ENCODE measurements around the gene MGRN1. TPM values are rescaled to one million over a fixed set of nuclear protein-coding genes. Genes with fewer than 3 reads are reported as not detected.

MGRN1 gene
- total and polyA plus RNA-seq, 4 donors = 15.4 to 77.7 (median 42.9) TPM

DNA sequence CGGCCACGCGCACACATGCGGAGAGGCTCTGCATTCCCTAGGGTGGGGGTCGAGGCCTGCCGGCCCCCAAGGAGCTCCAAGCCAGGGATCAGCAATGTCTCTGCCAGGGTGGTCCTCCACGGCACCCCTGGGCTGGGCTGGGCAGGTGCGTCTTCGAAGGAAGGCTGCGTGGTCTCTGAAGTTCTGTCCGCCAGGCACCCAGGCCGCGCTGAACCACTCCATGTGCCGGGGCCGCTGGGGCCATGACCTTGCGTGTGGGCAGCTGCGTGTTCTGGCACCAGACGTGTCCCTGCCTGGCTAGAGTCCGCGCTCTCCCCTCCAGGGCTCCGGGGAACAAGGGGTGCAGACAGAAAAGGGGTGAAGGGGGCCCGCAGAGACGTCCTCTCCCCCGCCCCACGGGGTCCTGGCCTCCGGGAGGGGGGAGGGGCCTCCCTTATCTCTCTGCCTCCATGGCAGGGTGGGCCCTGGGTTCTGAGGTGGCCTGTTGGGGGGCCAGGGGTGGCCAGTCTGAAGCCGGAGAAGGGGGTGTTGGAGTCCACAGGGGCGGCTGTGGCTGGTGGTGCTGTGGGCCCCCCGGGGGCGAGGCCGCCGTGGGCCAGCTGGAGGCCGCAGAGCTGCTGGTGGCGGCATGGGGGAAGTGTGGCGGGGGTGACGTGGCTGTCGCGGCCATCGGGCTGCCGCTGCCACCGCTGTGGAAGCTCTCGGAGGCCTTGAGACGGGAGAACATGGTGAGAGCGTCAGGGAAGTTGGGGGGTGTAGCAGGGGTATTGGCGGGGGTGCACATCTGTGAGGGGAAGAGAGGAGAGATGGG is 15.2 kb upstream of the MGRN1 start:
- H3K4me3 ChIP-seq (ENCODE audit: low read length in 2 of 2) = no peak overlapping the region
- ATAC-seq (ENCODE audit: low FRiP score) (no peak), DNase-seq (no peak)
- H3K9me3 ChIP-seq (ENCODE audit: control insufficient read depth, low read length) = no peaks in the 10 kb centered on the region
- no peaks in the 10 kb centered on the region for H3K4me1 ChIP-seq (ENCODE audit: control insufficient read depth in 1 of 2, insufficient read depth in 2 of 2, low read length in 2 of 2)
- H3K36me3 ChIP-seq (ENCODE audit: control insufficient read depth in 1 of 2, insufficient read depth in 2 of 2, low read length in 1 of 2) = peaks cover 0 to 1% of the 10 kb centered on the region in 2 donors
- H3K27me3 ChIP-seq (ENCODE audit: control insufficient read depth in 1 of 2, insufficient read depth in 2 of 2, low read length in 1 of 2) = no peaks in the 10 kb centered on the region
- intact Hi-C loops (cut with DNase I) = loop anchor here in 1 of 2 donors (5.0 to 10.0 kb wide), 2 partner anchors 83 to 105 kb away; partner anchors contain the start of gene NUDT16L1
- no peak overlapping the region for H3K27ac ChIP-seq (ENCODE audit: low read depth in 1 of 2, low read length in 2 of 2)
- 86 to 87% methylated on average over 41 to 45 of the region's 45 CpGs for WGBS, 2 donors

DNA sequence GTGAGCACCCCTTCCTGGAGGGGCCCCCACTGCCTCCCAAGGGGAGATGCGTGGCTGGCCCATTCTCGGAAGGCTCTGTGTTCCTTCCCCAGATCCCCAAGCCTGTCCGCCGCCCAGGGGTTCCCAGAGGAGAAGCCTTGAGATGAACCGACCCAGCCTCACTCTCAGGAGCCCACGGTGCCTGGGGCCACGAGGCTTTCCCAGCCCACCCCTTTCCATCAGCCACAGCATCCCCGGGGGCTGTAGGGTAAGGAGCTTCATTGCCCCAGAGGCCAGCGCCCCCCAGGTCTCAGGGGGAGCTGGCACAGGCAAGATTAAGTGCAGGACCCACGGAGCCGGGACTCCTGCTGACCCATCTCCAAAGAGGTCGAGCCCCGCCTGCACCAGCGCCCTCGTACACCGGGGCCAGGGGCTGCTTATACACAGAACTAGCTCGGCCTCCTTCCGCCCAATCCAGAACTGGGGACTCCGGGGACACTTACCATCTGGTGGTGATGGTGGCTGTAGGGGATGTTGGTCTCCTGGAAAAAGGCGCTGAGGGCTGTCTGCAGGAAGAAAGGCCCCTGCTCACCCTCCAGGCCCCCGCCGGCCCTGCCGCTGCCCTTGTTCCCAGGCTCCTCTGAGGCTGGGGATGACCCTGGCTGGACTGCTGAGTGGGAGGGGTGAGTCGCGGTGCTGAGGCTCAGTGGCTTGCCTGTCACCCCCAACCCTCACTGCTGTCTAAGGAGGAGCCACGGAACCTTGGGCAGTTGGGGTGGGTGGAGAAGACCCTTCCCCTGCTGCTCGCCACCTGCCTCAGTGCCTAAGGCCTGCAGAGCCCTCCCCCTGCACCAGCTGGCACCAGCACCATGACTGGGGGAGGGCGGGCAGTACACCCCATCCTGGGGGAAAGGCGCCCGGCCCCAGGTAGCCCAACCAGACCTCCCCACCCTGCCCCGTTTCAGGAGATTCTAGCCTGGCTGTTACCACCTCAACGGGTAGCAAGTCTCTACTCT is 14.3 kb upstream of the MGRN1 start:
- WGBS, 2 donors = 85 to 86% methylated on average over 30 to 32 of the region's 32 CpGs

DNA sequence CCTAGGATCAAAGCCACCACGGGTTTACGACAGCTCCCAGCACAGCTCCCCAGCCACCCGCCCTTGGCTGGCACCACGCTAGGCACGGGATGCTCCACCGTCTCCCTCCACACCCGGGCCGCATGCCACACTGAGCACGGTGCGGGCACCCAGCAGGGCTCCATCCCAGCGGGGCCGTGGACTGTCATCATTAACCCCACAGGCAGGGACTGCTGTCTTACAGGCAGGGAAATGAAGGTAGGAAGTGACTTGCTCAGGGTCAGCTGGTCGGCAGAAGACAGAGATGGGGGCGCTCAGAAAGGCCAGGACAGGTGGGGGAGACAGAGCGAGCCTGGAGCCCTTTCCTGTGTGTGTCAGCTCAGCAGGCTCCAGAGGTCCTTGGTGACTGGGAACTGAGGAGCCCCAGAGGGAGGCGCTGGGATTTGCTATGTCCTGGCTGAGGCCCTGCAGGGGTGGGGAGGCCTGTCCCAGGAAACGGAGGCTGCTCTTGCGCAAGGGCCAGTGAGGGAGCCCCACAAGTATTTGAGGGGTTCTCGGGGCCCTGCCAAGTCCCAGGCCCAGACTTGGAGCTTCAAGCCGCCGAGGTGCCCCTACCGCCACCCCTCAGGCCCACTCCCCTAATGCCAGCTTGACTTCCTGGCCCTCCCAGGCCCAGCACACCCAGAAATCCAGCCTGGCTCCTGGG is 13.1 kb upstream of the MGRN1 start:
- no peaks in the 10 kb centered on the region for H3K4me1 ChIP-seq (ENCODE audit: control insufficient read depth in 1 of 2, insufficient read depth in 2 of 2, low read length in 2 of 2)
- H3K27me3 ChIP-seq (ENCODE audit: control insufficient read depth in 1 of 2, insufficient read depth in 2 of 2, low read length in 1 of 2) = no peaks in the 10 kb centered on the region
- no peak overlapping the region for H3K4me3 ChIP-seq (ENCODE audit: low read length in 2 of 2)
- DNase-seq = peak in 1 of 2 donors; percentile 75
- H3K9me3 ChIP-seq (ENCODE audit: control insufficient read depth, low read length) = no peaks in the 10 kb centered on the region
- no peak overlapping the region for H3K27ac ChIP-seq (ENCODE audit: low read depth in 1 of 2, low read length in 2 of 2)
- intact Hi-C loops (cut with DNase I) = loop anchor here in 1 of 2 donors (5.0 to 10.0 kb wide), 2 partner anchors 81 to 107 kb away; partner anchors contain the start of gene NUDT16L1
- 86 to 87% methylated on average over 22 of the region's 22 CpGs for WGBS, 2 donors
- no peak for ATAC-seq (ENCODE audit: low FRiP score)
- peaks cover 0 to 1% of the 10 kb centered on the region in 2 donors for H3K36me3 ChIP-seq (ENCODE audit: control insufficient read depth in 1 of 2, insufficient read depth in 2 of 2, low read length in 1 of 2)

More for the DNA sequence above, 14.3 kb upstream of the MGRN1 start:
- Histone ChIP-seq H3K27ac (ENCODE audit: low read depth in 1 of 2, low read length in 2 of 2) (no peak overlapping the region), H3K36me3 (ENCODE audit: control insufficient read depth in 1 of 2, insufficient read depth in 2 of 2, low read length in 1 of 2) (peaks cover 0 to 1% of the 10 kb centered on the region in 2 donors), H3K9me3 (ENCODE audit: control insufficient read depth, low read length) (no peaks in the 10 kb centered on the region), H3K4me3 (ENCODE audit: low read length in 2 of 2) (no peak overlapping the region), H3K4me1 (ENCODE audit: control insufficient read depth in 1 of 2, insufficient read depth in 2 of 2, low read length in 2 of 2) (no peaks in the 10 kb centered on the region), H3K27me3 (ENCODE audit: control insufficient read depth in 1 of 2, insufficient read depth in 2 of 2, low read length in 1 of 2) (no peaks in the 10 kb centered on the region)
- no peak for DNase-seq
- intact Hi-C loops (cut with DNase I) = loop anchor here in 1 of 2 donors (5.0 to 10.0 kb wide), 2 partner anchors 82 to 106 kb away; partner anchors contain the start of gene NUDT16L1
- no peak for ATAC-seq (ENCODE audit: low FRiP score)

DNA sequence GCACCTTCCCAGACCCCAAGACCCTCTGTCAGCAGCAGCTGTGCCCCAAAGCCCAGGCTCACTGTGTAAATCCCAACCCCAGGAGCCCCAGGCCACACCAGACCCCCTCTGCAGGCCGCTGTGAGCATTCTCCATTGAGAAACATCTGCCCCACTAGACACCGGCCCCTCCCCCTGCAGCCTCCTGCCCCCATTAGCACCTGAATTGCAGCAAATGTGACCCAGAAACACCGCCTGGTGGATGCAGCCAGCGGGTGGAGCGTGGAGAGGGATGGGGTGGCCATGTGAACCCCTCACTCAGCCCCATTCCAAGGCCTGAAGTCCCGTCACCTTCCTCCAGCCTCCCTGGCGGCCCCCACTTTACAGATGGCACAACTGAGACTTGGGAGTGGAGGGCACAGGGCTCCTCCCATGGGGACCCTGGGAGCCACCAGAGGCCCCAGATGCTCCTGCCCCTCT is 12.1 kb upstream of the MGRN1 start:
- Histone ChIP-seq H3K4me3 (ENCODE audit: low read length in 2 of 2) (no peak overlapping the region), H3K27me3 (ENCODE audit: control insufficient read depth in 1 of 2, insufficient read depth in 2 of 2, low read length in 1 of 2) (no peaks in the 10 kb centered on the region), H3K36me3 (ENCODE audit: control insufficient read depth in 1 of 2, insufficient read depth in 2 of 2, low read length in 1 of 2) (peaks cover 0 to 1% of the 10 kb centered on the region in 2 donors), H3K4me1 (ENCODE audit: control insufficient read depth in 1 of 2, insufficient read depth in 2 of 2, low read length in 2 of 2) (no peaks in the 10 kb centered on the region), H3K9me3 (ENCODE audit: control insufficient read depth, low read length) (no peaks in the 10 kb centered on the region), H3K27ac (ENCODE audit: low read depth in 1 of 2, low read length in 2 of 2) (no peak overlapping the region)
- 92 to 94% methylated on average over 7 of the region's 7 CpGs for whole genome bisulfite sequencing, 2 donors
- peak in 1 of 2 donors; percentile 68 for DNase-seq
- intact Hi-C loops (cut with DNase I) = loop anchor here in 1 of 2 donors (5.0 to 10.0 kb wide), 2 partner anchors 80 to 108 kb away; partner anchors contain the start of gene NUDT16L1
- ATAC-seq (ENCODE audit: low FRiP score) = no peak

DNA sequence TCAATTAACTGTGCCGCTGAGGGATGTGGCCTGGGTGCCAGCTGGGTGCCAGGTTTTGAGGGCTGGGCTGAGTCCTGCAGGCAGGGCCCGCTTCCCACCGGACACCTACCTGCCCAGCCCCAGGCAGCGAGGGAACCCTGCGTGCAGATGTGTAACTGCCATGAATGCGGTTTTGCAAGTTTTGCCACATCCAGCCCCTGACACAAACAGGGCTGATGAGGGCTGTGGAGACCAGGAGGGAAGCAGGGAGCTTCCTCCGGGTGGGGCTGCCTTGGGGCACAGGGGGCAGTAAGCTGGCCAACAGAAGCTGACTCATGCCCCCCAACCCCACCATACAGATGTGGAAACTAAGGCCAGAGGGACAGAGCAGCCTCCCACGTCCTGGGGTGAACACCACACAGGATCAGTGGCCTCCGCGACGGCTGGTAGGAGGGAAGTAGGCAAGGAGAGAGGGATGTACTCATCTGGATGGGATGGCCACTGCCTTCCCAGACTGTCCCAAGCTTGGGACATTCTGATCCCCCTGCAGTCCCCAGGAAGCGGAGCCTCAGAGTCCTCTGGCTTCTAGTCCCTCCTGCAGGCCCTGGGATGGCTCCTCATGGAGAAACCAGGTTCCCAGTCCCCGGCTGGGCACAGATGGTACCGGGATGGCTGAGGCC is 11.5 kb upstream of the MGRN1 start:
- peak overlapping the region; percentile 88 to 91 for H3K4me3 ChIP-seq (ENCODE audit: low read length in 2 of 2)
- no peak for ATAC-seq (ENCODE audit: low FRiP score)
- DNase-seq = no peak
- no peaks in the 10 kb centered on the region for H3K4me1 ChIP-seq (ENCODE audit: control insufficient read depth in 1 of 2, insufficient read depth in 2 of 2, low read length in 2 of 2)
- WGBS, 2 donors = 47 to 53% methylated on average over 14 of the region's 14 CpGs
- H3K27ac ChIP-seq (ENCODE audit: low read depth in 1 of 2, low read length in 2 of 2) = no peak overlapping the region
- peaks cover 0 to 1% of the 10 kb centered on the region in 2 donors for H3K36me3 ChIP-seq (ENCODE audit: control insufficient read depth in 1 of 2, insufficient read depth in 2 of 2, low read length in 1 of 2)
- H3K27me3 ChIP-seq (ENCODE audit: control insufficient read depth in 1 of 2, insufficient read depth in 2 of 2, low read length in 1 of 2) = no peaks in the 10 kb centered on the region
- H3K9me3 ChIP-seq (ENCODE audit: control insufficient read depth, low read length) = no peaks in the 10 kb centered on the region
- intact Hi-C loops (cut with DNase I) = loop anchor here in 1 of 2 donors (5.0 to 10.0 kb wide), 2 partner anchors 79 to 108 kb away; partner anchors contain the start of gene NUDT16L1

DNA sequence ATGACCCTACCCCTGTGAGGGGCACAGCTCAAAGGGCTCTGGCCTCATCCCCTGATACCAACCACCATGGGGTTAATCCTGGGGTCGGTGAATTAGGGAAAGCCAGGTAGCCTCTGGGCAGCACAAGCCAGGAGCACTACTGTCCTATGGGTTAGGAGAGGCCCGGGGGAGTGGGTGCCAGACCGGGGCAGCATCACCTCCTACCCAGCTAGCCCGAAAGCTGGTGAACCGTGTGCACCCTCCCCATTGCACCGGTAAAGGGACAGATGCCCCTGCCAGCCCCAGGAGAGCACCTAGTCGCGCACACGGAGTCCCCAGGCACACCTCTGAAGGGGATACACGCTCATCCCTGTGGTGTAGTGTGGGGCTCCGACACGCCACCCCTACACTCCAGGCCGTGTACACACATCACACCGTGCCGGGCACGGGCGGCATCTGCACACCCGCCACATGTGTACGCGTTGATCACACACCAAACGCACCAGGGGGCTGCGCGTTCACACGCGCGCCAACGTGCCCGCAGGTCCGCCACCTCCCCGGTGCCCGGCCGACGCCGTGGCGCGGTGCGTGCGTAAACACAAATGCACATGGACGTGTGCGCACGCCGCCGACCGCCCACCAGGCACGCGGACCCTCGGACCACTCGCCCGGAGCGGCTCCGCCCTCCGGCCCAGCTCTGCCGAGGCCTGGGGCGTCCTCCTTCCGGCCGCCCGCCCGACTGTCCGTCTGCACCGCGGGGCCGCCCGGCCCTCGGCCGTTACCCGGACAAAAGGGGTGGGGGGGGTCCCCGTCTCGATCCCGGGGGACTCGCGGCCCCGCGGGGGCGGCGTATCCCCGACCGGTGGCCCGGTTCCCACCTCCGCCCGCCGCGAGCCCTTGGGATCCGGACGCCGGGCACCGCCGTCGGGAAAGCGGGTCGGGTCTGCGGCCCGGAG is 10.7 kb upstream of the MGRN1 start:
- ATAC-seq (ENCODE audit: low FRiP score) (no peak), DNase-seq (peak in 1 of 2 donors; percentile 79)
- Histone ChIP-seq H3K36me3 (ENCODE audit: control insufficient read depth in 1 of 2, insufficient read depth in 2 of 2, low read length in 1 of 2) (no peaks in the 10 kb centered on the region), H3K4me3 (ENCODE audit: low read length in 2 of 2) (peak overlapping the region; percentile 88 to 91), H3K27ac (ENCODE audit: low read depth in 1 of 2, low read length in 2 of 2) (peak overlapping the region in 1 of 2 donors; percentile 19), H3K9me3 (ENCODE audit: control insufficient read depth, low read length) (no peaks in the 10 kb centered on the region), H3K4me1 (ENCODE audit: control insufficient read depth in 1 of 2, insufficient read depth in 2 of 2, low read length in 2 of 2) (no peaks in the 10 kb centered on the region), H3K27me3 (ENCODE audit: control insufficient read depth in 1 of 2, insufficient read depth in 2 of 2, low read length in 1 of 2) (no peaks in the 10 kb centered on the region)
- 1% methylated on average over 67 to 92 of the region's 92 CpGs for WGBS, 2 donors
- intact Hi-C loops (cut with DNase I) = loop anchor here in 1 of 2 donors (5.0 to 10.0 kb wide), 2 partner anchors 78 to 109 kb away; partner anchors contain the start of gene NUDT16L1
